Erythroblast (primary cell): ENCODE results near the gene NDUFB2.
"Not testable (repeated sequence)": the region's sequence is repeated elsewhere in the genome, so short reads cannot be mapped to it uniquely, and the experiment has no call there.

Experiments
- GATA1 ChIP-seq: IDR thresholded peaks from 2 replicates; pipeline ENCODE4 v1.6.1; 2011; ENCODE audit warnings: low read depth, mild to moderate bottlenecking, control low read depth, low read length, moderate library complexity
- POLR2A ChIP-seq: IDR thresholded peaks from 2 replicates; pipeline ENCODE4 v1.6.1; 2011; ENCODE audit warnings: mild to moderate bottlenecking, low read length

GRCh38 chr7:140712392-140712791 lies 15.9 kb downstream of the NDUFB2 start:
- not testable (repeated sequence) for TF ChIP-seq POLR2A, GATA1
